T-helper 2 cell treated with Interferon-gamma antibody and Interleukin-4, amounts not matched to agents 100 ng/mL and 5 ng/mL, for 36 hours (primary cell): ENCODE data around the gene WDR38. TPM values are rescaled to one million over a fixed set of nuclear protein-coding genes. Genes with fewer than 3 reads are reported as not detected.
"Not testable (repeated sequence)": the region's sequence is repeated elsewhere in the genome, so short reads cannot be mapped to it uniquely, and the experiment has no call there.

Source experiments
- intact Hi-C: fragments of 100-400 bp; cut with micrococcal nuclease; formaldehyde crosslinking; loops from one replicate; pipeline ENCODE4 v1.15.1; 2023
- total RNA-seq: library from RNA; stranded (reverse); gene quantifications from 2 replicates; pipeline ENCODE4 v1.2.3, GENCODE V29; 2022

Gene WDR38
- total RNA-seq, 1 donor from 2014 or later: not detected

DNA sequence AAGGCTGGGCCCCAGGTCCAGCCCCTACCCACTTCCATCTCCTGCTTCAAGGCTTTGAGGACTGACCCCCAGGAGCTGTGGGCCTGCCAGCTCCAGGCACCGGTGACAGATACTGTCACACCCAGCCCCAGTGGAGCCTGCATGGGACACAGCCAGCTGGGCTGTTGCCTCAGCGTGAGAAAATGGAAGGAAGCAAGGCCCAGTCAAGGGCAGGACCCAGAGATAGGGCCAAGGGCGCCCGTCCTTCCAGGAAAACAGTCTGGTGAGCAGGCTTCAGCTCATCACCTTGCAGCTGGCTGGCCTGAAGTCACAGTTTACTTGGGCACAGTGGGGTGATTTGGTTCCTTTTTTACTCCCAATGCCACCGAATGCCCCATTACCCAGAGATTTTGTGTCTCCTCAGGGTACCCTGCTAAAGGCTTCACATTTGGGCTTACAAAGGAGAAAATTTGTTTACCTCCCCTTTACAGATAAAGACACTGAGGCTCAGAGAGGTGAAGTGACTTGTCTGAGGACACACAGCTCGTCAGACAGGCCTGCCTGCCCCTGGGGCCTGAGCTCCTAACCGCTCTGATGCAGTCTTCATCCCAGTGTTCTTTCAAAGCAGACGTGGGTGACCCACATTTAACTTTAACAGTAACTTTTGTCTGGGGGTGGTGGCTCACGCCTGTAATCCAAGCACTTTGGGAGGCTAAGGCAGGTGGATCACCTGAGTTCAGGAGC is 21.5 kb upstream of the WDR38 start:
- intact Hi-C loops: no loop called here

DNA sequence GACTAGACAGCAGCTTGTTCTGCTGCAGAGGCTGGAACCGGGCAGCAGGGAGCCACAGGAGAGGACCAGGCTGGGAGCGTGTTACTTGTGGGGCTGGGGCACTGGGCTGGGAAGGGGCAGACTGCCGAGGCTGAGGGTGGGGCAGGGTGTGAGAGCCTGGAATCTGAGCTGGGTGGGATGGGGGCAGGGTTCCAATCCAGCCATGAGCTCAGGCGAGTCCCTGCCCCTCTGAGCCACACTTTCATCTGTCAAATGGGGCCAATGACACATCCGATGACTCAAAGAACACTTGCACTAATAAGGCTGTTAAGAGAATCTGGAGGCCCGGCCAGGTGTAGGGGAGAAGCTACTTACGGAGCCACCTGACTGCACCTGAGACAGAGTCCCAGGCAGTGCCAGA is 18.7 kb upstream of the WDR38 start:
- intact Hi-C loops: no loop called here

- intact Hi-C loops: no loop called here
Observed at GRCh38 chr9:124835026-124835557, 18.2 kb upstream of the WDR38 start.

DNA sequence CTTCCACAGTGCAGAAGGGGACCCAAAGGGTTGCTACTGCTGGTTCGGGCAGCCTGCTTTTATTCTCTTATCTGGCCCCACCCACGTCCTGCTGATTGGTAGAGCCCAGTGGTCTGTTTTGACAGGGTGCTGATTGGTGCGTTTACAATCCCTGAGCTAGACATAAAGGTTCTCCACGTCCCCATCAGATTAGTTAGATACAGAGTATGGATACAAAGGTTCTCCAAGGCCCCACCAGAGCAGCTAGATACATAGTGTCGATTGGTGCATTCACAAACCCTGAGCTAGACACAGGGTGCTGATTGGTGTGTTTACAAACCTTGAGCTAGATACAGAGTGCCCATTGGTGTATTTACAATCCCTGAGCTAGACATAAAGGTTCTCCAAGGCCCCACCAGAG is 15.1 kb upstream of the WDR38 start:
- intact Hi-C loops: not testable (repeated sequence)

- intact Hi-C loops: not testable (repeated sequence)
Observed at GRCh38 chr9:124838567-124839275, 14.5 kb upstream of the WDR38 start.

DNA sequence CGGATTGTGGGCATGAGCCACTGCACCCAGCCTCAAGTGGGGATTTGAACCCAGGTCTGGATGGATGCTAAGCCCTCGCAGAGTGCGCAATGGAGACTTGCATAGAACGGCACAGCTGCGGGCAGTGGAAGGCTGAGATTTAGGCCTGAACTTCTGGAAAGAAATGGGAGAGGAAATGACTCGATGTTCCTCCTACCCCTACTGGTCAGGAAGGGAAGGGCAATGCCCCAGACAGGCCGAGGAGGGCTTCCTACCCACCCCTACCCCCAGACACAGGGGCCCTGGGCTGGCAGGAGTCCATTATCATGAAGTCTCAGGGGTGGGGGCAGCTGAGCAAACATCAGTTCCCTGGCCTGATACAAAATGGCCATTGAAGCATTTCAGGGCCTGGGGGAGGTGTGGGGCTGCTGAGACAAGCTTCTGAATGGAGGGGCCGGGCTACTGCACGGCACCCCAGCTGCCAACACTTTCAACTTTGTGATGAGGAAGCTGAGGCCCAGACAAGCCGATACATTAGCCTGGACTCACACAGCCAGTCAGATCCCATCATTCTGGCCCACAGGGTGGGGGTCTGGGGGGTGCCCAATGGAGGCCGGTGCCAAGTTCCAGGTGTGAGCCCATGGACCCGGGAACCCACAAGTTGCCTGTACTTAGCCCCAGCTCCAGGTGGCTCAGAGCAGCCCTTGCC is 13.5 kb upstream of the WDR38 start:
- intact Hi-C loops: no loop called here

GRCh38 chr9:124840300-124840833 is 12.9 kb upstream of the WDR38 start:
- intact Hi-C loops: no loop called here

DNA sequence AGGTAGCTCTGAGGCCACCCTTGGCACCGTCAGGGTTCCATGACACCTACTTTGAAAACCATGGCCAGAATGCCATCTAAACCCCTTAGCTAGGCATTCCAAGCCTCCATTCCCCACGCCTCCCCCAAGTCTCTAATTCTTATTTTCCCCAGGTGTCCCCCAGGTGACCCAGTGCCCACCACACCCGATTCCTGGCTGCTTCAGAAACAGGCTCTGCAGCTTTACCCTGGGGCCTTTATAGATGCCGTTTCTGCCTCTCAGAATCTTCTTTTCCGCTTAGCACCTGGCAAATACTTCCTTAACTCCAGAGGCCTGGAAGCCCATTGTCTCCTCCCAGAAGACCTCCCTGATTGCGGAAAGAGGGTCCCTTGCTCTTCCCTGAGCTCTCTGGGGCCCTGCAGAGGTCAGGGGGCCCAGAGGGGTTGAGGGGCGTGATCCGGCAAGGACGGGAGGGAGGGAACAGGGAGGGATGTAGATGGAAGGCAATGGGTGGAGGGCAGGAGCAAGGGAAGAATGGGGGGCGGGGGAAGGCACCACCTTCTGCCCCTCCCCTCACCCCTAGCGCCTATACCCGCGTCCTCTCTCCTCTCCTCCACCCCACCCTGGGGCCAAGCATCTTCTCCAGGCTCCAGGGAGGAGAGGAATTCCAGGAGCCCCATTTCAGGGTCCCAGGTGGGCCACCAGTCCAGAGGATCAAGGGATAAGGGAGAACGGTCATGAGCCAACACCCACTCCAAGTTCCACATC is 12.0 kb upstream of the WDR38 start:
- intact Hi-C loops: no loop called here

- intact Hi-C loops: no loop called here
Observed at GRCh38 chr9:124843456-124844034, 9.7 kb upstream of the WDR38 start.

DNA sequence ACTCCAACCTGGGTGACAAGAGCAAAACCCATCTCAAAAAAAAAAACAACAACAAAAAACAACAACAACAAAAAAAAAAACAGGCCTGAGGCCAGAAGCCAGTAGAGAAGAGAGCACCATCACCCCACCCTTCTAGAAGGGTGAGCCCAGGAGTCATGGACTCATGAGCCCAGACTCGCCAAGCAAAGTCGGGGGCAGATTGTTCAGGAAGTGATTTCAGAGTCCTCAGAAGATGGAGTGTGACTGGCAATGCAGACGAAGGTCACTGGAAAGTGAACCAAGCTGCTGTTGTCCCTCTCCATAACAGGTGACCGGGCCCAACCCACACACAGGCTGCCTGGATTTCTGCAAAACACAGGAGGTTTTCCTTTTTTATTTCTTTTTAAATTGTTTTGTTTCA is 9.0 kb upstream of the WDR38 start:
- intact Hi-C loops: no loop called here

DNA sequence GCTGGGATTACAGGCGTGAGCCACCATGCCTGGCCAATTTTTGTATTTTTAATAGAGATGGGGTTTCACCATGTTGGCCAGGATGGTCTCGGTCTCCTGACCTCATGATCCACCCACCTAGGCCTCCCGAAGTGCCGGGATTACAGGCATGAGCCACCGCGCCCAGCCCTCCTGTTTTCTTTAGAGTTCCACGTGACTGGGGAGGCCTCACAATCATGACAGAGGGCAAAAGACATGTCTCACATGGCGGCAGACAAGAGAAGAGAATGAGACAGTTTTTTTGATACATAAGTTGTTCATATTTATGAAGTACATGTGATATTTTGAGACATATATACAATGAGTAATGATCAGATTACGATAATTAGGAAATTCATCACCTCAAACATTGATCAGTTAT is 6.8 kb upstream of the WDR38 start:
- intact Hi-C loops: not testable (repeated sequence)

- intact Hi-C loops: no loop called here
Observed at GRCh38 chr9:124846969-124847368, 6.3 kb upstream of the WDR38 start.

GRCh38 chr9:124849801-124850200 is 3.5 kb upstream of the WDR38 start:
- intact Hi-C loops: no loop called here

DNA sequence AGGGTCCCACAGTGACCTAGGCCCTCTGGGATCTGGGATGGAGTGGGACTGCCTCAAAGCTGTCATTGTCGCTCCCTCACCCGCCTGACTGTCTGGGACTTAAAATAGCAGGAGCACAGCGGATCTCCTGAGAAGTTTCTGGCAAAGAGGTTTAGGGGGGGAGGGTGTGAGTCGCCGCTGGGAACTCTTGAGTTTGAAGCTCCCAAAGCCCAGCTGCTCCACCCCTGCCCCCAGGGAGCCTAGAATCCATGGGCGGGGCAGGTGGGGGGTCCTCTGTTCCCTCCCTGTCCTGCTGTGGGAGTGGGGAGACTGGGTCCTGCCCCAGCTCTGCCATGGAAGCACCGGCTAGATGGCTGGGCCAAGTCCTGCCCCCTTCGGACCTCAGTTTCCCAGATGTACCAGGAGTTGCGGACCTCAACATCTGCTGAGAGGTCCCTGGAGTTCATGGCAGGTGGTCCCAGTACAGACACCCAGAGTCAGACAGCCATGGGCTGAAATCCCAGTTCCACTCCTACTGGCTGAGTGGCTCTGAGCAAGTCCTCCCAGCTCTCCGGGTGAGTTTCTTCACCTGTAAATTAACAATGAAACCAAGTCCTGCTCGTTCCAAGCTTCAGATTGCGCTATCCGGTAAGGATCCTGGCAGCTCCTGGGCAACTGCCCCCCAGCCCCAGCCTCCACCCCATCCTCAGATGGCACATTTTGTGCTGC is 985 bp upstream of the WDR38 start:
- intact Hi-C loops: loop anchor here (2.0 kb wide), 1 partner anchor 139 kb away; no protein-coding TSS in a partner anchor

- intact Hi-C loops: loop anchor here (1.0 to 2.0 kb wide), 3 partner anchors 8 to 141 kb away; partner anchors contain the start of gene RPL35
Observed at GRCh38 chr9:124853605-124854143, 414 bp downstream of the WDR38 start.

DNA sequence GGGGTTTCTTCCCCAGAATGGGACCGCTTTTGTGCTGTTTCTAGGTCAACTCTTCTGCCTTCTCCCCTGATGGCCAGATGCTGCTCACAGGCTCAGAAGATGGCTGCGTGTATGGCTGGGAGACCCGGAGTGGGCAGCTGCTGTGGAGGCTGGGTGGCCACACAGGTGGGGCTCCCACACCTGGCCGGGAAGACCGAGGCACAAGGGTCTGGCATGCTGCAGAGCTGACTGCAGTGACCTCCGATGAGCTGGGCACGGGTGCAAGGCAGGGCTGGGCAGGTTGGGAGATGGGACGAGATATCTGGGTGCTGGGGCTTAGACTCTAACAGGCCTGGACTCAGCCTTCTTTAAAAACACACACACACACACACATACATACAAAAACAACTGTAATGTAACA is 901 bp downstream of the WDR38 start:
- intact Hi-C loops: no loop called here

DNA sequence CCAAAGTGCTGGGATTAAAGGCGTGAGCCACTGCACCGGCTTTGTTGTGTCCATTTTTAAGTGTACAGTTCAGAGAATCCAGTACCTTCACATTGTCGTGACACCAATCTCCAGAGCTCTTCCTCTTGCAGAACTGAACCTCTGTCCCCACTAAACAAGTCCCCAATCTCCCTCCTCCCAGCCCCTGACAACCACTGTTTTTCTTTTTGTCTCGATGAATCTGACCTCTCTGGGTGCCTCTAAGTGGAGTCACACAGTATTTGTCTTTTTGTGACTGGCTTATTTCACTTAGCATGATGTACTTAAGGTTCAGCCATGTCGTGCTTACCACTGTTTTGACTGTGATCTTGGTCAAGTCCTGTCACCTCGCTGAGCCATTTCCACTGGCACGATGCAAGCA is 1.6 kb downstream of the WDR38 start:
- intact Hi-C loops: no loop called here

- intact Hi-C loops: no loop called here
Observed at GRCh38 chr9:124855566-124855943, 2.3 kb downstream of the WDR38 start.

DNA sequence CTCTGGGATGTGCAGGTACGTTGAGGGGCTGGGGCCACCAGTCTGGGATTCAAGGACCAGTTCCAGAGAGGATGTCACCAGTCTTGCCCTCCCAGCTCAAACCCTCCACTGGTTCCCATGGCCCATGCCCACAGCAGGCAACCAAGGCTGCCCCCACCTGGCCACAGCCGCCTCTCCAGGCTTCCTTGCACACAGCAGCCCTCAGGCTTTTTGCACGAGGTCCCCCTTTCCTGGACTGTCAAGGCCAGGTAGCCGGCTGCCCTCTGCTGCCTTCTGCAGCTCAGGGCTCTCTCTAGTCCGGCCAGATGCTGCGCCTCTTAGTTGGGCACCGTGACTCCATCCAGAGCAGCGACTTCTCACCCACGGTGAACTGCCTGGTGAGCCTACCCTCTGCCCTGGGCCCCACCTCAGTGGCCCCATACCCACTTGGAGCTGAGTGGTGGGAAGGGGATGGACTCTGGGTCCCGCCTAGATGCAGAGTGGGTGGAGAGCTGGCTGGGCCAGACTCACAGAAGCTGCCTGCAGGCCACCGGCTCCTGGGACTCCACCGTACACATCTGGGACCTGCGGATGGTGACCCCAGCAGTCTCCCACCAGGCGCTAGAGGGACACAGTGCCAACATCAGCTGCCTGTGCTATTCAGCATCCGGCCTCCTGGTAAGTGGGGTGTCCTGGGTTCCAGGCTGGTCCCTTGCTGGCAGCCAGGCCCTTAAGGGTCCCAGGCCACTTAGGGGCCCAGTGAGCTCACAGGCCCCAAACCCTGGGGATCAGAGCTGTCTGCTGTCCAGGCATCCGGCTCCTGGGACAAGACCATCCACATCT is 2.9 kb downstream of the WDR38 start:
- intact Hi-C loops: no loop called here
